ENCODE results near the gene CHST15. TPM values are rescaled to one million over a fixed set of nuclear protein-coding genes. Genes with fewer than 3 reads are reported as not detected.

CHST15 gene
- total and polyA plus RNA-seq, 9 donors: 35.9 to 93.0 (median 52.5) TPM

DNA sequence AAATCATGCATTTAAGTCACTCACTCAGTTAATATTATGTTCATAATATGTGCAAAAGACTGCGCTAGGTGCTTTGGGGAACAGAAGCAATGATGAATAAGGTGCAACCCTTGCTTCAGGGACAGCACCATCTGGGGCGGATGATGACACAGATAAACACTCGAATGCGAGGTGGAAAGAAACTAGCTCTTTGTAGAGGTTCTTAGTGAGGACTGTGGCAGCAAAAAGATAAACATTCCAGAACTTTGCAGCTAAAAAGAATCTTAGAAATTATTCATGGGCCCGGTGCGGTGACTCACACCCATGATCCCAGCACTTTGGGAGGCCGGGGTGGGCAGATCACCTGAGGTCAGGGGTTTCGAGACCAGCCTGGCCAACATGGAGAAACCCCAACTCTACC lies 29.8 kb upstream of the CHST15 start:
- DNase-seq: no peak
- TF ChIP-seq, protein P1, sequence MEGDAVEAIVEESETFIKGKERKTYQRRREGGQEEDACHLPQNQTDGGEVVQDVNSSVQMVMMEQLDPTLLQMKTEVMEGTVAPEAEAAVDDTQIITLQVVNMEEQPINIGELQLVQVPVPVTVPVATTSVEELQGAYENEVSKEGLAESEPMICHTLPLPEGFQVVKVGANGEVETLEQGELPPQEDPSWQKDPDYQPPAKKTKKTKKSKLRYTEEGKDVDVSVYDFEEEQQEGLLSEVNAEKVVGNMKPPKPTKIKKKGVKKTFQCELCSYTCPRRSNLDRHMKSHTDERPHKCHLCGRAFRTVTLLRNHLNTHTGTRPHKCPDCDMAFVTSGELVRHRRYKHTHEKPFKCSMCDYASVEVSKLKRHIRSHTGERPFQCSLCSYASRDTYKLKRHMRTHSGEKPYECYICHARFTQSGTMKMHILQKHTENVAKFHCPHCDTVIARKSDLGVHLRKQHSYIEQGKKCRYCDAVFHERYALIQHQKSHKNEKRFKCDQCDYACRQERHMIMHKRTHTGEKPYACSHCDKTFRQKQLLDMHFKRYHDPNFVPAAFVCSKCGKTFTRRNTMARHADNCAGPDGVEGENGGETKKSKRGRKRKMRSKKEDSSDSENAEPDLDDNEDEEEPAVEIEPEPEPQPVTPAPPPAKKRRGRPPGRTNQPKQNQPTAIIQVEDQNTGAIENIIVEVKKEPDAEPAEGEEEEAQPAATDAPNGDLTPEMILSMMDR (IDR thresholded peaks at IDR 0.05): no peak
- TF ChIP-seq EP300 (IDR thresholded peaks at IDR 0.05) (no peak), POLR2A (IDR thresholded peaks at IDR 0.05) (no peak)
- 83 to 92% (median 89%) methylated on average over 8 of the region's 8 CpGs for WGBS, 3 donors
- intact Hi-C loops (cut with DNase I): no loop called here
- H3K4me3 ChIP-seq: no peak overlapping the region
- H3K27ac ChIP-seq: no peak overlapping the region
- H3K36me3 ChIP-seq: no peaks in the 10 kb centered on the region
- H3K4me1 ChIP-seq (ENCODE audit: insufficient read depth): no peaks in the 10 kb centered on the region
- H3K9me3 ChIP-seq: no peaks in the 10 kb centered on the region
- no peaks in the 10 kb centered on the region for H3K27me3 ChIP-seq

GRCh38 chr10:124122211-124122610 lies 28.8 kb upstream of the CHST15 start:
- 90 to 96% (median 95%) methylated on average over 13 of the region's 13 CpGs for WGBS, 3 donors
- DNase-seq: no peak
- Histone ChIP-seq H3K27ac (no peak overlapping the region), H3K27me3 (no peaks in the 10 kb centered on the region), H3K36me3 (no peaks in the 10 kb centered on the region), H3K4me1 (ENCODE audit: insufficient read depth) (no peaks in the 10 kb centered on the region), H3K9me3 (no peaks in the 10 kb centered on the region), H3K4me3 (no peak overlapping the region)
- intact Hi-C loops (cut with DNase I): no loop called here
- TF ChIP-seq, protein P1 (IDR thresholded peaks at IDR 0.05): no peak
- TF ChIP-seq POLR2A (IDR thresholded peaks at IDR 0.05) (no peak), EP300 (IDR thresholded peaks at IDR 0.05) (no peak)

DNA sequence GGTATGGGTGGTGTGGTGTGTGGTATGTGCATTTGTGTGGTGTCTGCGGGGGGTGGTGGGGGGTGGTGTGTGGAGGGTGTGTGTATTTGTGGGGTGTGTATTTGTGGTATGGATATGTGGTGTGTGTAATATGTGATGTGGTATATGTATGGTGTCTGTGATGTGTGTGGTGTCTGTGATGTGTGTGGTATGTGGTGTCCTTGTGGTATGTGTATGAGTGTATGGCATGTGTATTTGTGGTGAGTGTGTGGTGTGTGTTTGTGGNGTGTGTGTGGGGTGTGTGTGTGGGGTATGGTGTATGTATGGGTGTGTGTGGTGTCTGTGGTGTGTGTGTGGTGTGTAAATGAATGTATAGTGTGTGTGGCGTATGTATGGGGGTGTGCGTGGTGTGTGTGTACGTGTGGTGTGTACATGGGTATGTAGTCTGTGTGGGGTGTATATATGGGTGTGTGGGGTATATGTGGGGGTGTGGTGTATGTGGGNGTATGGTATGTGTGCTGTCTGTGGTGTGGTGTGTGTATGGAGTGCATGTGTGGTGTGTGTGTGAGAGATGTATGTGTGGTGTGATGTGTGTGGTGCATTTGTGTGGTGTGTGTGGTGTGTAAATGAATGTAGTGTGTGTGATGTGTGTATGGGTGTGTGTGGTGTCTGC lies 27.1 kb upstream of the CHST15 start:
- TF ChIP-seq EP300 (IDR thresholded peaks at IDR 0.05) (no peak), POLR2A (IDR thresholded peaks at IDR 0.05) (no peak)
- TF ChIP-seq, protein P1 (IDR thresholded peaks at IDR 0.05): no peak
- intact Hi-C loops (cut with DNase I): no loop called here
- no peak overlapping the region for H3K27ac ChIP-seq
- no peak overlapping the region for H3K4me3 ChIP-seq
- 79 to 91% (median 82%) methylated on average over 4 of the region's 4 CpGs for WGBS, 3 donors
- no peaks in the 10 kb centered on the region for H3K27me3 ChIP-seq
- no peaks in the 10 kb centered on the region for H3K36me3 ChIP-seq
- DNase-seq: no peak
- no peaks in the 10 kb centered on the region for H3K4me1 ChIP-seq (ENCODE audit: insufficient read depth)
- no peaks in the 10 kb centered on the region for H3K9me3 ChIP-seq

GRCh38 chr10:124119946-124120345 lies 26.5 kb upstream of the CHST15 start:
- Histone ChIP-seq H3K27me3 (no peaks in the 10 kb centered on the region), H3K9me3 (no peaks in the 10 kb centered on the region), H3K27ac (no peak overlapping the region), H3K4me3 (no peak overlapping the region), H3K36me3 (no peaks in the 10 kb centered on the region), H3K4me1 (ENCODE audit: insufficient read depth) (no peaks in the 10 kb centered on the region)
- TF ChIP-seq EP300 (IDR thresholded peaks at IDR 0.05): no peak
- TF ChIP-seq, protein P1 (IDR thresholded peaks at IDR 0.05): no peak
- WGBS, 3 donors: 65 to 81% (median 80%) methylated on average over 11 of the region's 11 CpGs
- DNase-seq: no peak
- intact Hi-C loops (cut with DNase I): no loop called here

Data from ovary (tissue), 9 donors.